OCI-LY3 (cell line): ENCODE data around the gene DDX51.

ENCODE experiments used
- H2AFZ ChIP-seq: fragments of 200-600, 300-600 bp; shearing (Covaris generic); 2 replicates; pipeline ENCODE4 v1.6.0; 2014; ENCODE audit warnings: antibody characterized with exemption, low read depth, low read length
- H3K27ac ChIP-seq: fragments of 200-600, 300-600 bp; sonication (generic); 2 replicates; pipeline ENCODE4 v1.5.1; 2014; ENCODE audit warnings: mild to moderate bottlenecking, low read length, moderate library complexity, mixed read lengths
- H3K27me3 ChIP-seq: fragments of 200-600, 300-600 bp; sonication (generic); 2 replicates; pipeline ENCODE4 v1.6.1; 2014; ENCODE audit warnings: low read depth, low read length, mixed read lengths
- H3K36me3 ChIP-seq: fragments of 200-600, 300-600 bp; sonication (generic); replicated peaks from 2 replicates; pipeline ENCODE3; 2014; ENCODE audit warnings: low read depth, low read length, mixed read lengths
- H3K4me1 ChIP-seq: fragments of 300-600, 200-600 bp; sonication (generic); 2 replicates; pipeline ENCODE4 v1.6.1; 2014; ENCODE audit warnings: low read length, mixed read lengths
- H3K4me2 ChIP-seq: fragments of 200-600, 300-600 bp; sonication (generic); 2 replicates; pipeline ENCODE4 v1.6.1; 2014; ENCODE audit warnings: low read length, mixed read lengths
- H3K4me3 ChIP-seq: fragments of 300-600, 200-600 bp; sonication (generic); 2 replicates; pipeline ENCODE4 v1.5.1; 2014; ENCODE audit warnings: antibody characterized with exemption, mild to moderate bottlenecking, low read length, moderate library complexity
- H3K79me2 ChIP-seq: fragments of 300-600, 200-600 bp; shearing (Covaris generic); 2 replicates; pipeline ENCODE4 v1.6.1; 2014; ENCODE audit warnings: mild to moderate bottlenecking, low read length, mixed read lengths
- H3K9ac ChIP-seq: fragments of 300-600, 200-600 bp; shearing (Covaris generic); 2 replicates; pipeline ENCODE4 v1.6.0; 2014; ENCODE audit warnings: mild to moderate bottlenecking, low read length, moderate library complexity
- H3K9me3 ChIP-seq: fragments of 200-600, 300-600 bp; shearing (Covaris generic); 2 replicates; pipeline ENCODE4 v1.6.1; 2014; ENCODE audit warnings: low read length, mixed read lengths; ENCODE audit not compliant: insufficient read depth
- H4K20me1 ChIP-seq: fragments of 200-600, 300-600 bp; sonication (generic); 2 replicates; pipeline ENCODE4 v1.6.1; 2016; ENCODE audit warnings: low read length, mixed read lengths; ENCODE audit not compliant: insufficient read depth
- CTCF ChIP-seq: fragments of 200-600, 300-600 bp; sonication (generic); IDR thresholded peaks from 2 replicates; pipeline ENCODE4 v1.5.1; 2014; ENCODE audit warnings: antibody characterized with exemption, low read length, low read depth
- EZH2phosphoT487 ChIP-seq: fragments of 200-600 bp; shearing (Covaris generic); IDR thresholded peaks from 2 replicates; pipeline ENCODE4 v1.6.1; 2018; ENCODE audit warnings: antibody characterized with exemption, mixed run types, low read depth

DDX51 gene

GRCh38 chr12:132094269-132094891 is 49.7 kb downstream of the DDX51 start:
- H2AFZ ChIP-seq = no peak overlapping the region
- H3K36me3 ChIP-seq = peaks cover 24% of the 10 kb centered on the region
- H3K4me1 ChIP-seq = no peaks in the 10 kb centered on the region
- no peaks in the 10 kb centered on the region for H4K20me1 ChIP-seq
- H3K9ac ChIP-seq = no peak overlapping the region
- H3K79me2 ChIP-seq = peaks cover 5% of the 10 kb centered on the region
- no peak overlapping the region for H3K4me2 ChIP-seq
- no peaks in the 10 kb centered on the region for H3K9me3 ChIP-seq
- H3K27ac ChIP-seq = no peak overlapping the region
- no peak for TF ChIP-seq CTCF
- no peak for TF ChIP-seq EZH2phosphoT487
- no peaks in the 10 kb centered on the region for H3K27me3 ChIP-seq
- no peak overlapping the region for H3K4me3 ChIP-seq

- H3K36me3 ChIP-seq = peaks cover 24% of the 10 kb centered on the region
These were observed 54.7 kb downstream of the DDX51 start for GRCh38 chr12:132089407-132089910.

More at GRCh38 chr12:132089407-132089910, 54.7 kb downstream of the DDX51 start:
- Histone ChIP-seq H3K4me2 (no peak overlapping the region), H2AFZ (no peak overlapping the region), H3K4me3 (no peak overlapping the region), H3K9ac (no peak overlapping the region), H3K79me2 (peaks cover 26% of the 10 kb centered on the region), H3K27me3 (no peaks in the 10 kb centered on the region), H3K27ac (no peak overlapping the region), H4K20me1 (no peaks in the 10 kb centered on the region), H3K9me3 (no peaks in the 10 kb centered on the region), H3K4me1 (peaks cover 7% of the 10 kb centered on the region)
- TF ChIP-seq EZH2phosphoT487 (no peak), CTCF (no peak)
